ENCODE measurements around the gene ZBTB5.

ZBTB5 gene

GRCh38 chr9:37413311-37413710 lies 51.9 kb downstream of the ZBTB5 start:
- TF ChIP-seq, protein P1, sequence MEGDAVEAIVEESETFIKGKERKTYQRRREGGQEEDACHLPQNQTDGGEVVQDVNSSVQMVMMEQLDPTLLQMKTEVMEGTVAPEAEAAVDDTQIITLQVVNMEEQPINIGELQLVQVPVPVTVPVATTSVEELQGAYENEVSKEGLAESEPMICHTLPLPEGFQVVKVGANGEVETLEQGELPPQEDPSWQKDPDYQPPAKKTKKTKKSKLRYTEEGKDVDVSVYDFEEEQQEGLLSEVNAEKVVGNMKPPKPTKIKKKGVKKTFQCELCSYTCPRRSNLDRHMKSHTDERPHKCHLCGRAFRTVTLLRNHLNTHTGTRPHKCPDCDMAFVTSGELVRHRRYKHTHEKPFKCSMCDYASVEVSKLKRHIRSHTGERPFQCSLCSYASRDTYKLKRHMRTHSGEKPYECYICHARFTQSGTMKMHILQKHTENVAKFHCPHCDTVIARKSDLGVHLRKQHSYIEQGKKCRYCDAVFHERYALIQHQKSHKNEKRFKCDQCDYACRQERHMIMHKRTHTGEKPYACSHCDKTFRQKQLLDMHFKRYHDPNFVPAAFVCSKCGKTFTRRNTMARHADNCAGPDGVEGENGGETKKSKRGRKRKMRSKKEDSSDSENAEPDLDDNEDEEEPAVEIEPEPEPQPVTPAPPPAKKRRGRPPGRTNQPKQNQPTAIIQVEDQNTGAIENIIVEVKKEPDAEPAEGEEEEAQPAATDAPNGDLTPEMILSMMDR (IDR thresholded peaks at IDR 0.05; ENCODE audit: low read depth, low read length): no peak
- DNase-seq (ENCODE audit: extremely low read depth, low read depth): no peak

GRCh38 chr9:37412431-37413151 lies 52.7 kb downstream of the ZBTB5 start:
- DNase-seq (ENCODE audit: extremely low read depth, low read depth): peak; percentile 5
- TF ChIP-seq, protein P1 (IDR thresholded peaks at IDR 0.05; ENCODE audit: low read depth, low read length): no peak

DNA sequence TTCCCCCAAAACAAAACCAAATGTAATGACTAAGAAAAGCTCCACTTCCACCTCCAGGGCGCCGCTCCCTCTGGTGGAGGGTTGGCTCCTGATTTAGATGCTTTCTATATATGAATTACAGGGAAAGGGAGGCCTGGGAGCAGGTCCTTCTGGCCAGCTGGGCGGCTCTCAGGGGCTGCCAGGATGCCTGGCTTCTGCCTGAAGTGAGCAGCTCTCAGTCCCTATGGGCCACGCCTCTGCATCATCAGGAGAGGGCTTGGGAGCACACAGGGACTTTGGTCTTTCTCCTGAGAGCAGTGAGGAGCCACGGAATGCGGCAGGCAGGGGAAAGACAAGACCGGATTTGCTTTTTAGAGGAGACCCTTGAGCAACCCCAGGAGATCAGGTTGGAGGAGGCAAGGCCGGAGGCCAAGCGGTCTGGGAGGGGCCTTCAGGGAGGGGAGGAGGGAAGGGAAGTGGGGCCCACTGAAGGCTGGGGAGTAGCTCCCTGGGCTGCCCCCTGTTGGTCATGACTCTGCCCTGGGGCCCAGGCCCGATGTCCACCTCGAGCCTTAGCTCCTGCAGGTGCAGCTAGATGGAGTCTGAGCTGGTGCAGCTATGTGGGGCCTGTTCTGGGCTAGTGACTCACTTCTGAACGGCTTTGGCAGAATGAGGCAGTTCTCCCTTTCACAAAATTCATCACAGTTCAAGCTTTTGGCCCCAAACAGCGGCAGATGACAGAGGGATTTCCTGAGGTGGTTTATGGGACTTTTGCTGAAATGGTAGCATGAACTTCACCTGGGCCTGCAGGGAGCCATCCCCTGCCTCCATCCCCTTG lies 54.1 kb downstream of the ZBTB5 start:
- no peak for DNase-seq (ENCODE audit: extremely low read depth, low read depth)
- TF ChIP-seq, protein P1 (IDR thresholded peaks at IDR 0.05; ENCODE audit: low read depth, low read length): peak; percentile 38

DNA sequence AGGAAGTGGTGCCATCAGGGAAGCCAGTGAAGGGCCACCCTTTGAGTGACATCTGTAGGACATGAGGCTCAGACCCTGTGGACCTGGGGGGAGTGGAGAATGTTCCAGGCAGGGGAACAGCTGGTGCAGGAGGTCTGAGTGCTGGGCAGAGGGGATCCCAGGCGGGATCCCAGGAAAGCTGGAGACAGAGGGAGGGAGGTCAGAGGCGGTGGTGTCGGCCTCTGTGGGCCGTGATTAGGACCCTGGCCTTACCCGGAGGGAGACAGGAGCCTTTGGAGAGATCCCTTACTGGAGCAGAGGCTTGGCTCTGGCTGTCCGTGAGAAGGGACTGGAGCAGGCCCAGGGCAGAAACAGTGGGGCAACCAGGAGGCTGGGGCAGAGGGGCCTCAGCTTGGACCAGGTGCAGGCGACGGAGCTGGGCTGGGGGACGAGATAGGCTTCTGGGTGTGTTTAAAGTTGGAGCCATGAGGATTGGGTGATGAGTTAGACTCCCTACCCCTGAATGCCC lies 54.8 kb downstream of the ZBTB5 start:
- no peak for DNase-seq (ENCODE audit: extremely low read depth, low read depth)
- TF ChIP-seq, protein P1 (IDR thresholded peaks at IDR 0.05; ENCODE audit: low read depth, low read length): no peak

GRCh38 chr9:37408933-37409710 lies 56.1 kb downstream of the ZBTB5 start:
- TF ChIP-seq, protein P1 (IDR thresholded peaks at IDR 0.05; ENCODE audit: low read depth, low read length): no peak
- DNase-seq (ENCODE audit: extremely low read depth, low read depth): no peak

- TF ChIP-seq, protein P1 (IDR thresholded peaks at IDR 0.05; ENCODE audit: low read depth, low read length): no peak
- no peak for DNase-seq (ENCODE audit: extremely low read depth, low read depth)
Measured at GRCh38 chr9:37407468-37407867, 57.8 kb downstream of the ZBTB5 start.
